Measurements from ENCODE around the gene ZNF644. TPM values are rescaled to one million over a fixed set of nuclear protein-coding genes. Genes with fewer than 3 reads are reported as not detected.
"Not testable (repeated sequence)": the region's sequence is repeated elsewhere in the genome, so short reads cannot be mapped to it uniquely, and the experiment has no call there.

Gene ZNF644
- total RNA-seq, 1 experiment from 2014 or later, result 39.6 TPM

- ChIA-PET CTCF (no interaction called here), POLR2A (ENCODE audit: unreplicated experiment) (no interaction called here)
- ATAC-seq (no peak), DNase-seq (no peak)
- Histone ChIP-seq H3K36me3 (ENCODE audit: low read depth, low read length) (no peaks in the 10 kb centered on the region), H3K9me3 (ENCODE audit: low read length) (no peaks in the 10 kb centered on the region), H3F3A (ENCODE audit: low read length, unreplicated experiment) (no peaks in the 10 kb centered on the region), H4K20me1 (ENCODE audit: low read length) (no peaks in the 10 kb centered on the region), H3K79me2 (ENCODE audit: low read length) (no peaks in the 10 kb centered on the region), H3K9me2 (replicated peaks; ENCODE audit: low read length) (no peaks in the 10 kb centered on the region), H3K4me1 (ENCODE audit: insufficient read depth, low read length) (no peaks in the 10 kb centered on the region), H3K9ac (ENCODE audit: low read length) (no peak overlapping the region), H3K4me3 (ENCODE audit: low read length) (no peak overlapping the region), H3K4me2 (ENCODE audit: low read length) (no peak overlapping the region), H3K27me3 (ENCODE audit: low read length) (peaks cover 30% of the 10 kb centered on the region), H2AFZ (ENCODE audit: low read length) (no peak overlapping the region), H3K27ac (ENCODE audit: low read length) (no peak overlapping the region)
- BruUV-seq (replicated peaks), result no TSS peak
- intact Hi-C loops (cut with micrococcal nuclease), result no loop called here
- TF ChIP-seq EZH2phosphoT487 (IDR thresholded peaks at IDR 0.05; ENCODE audit: borderline replicate concordance, low read length) (no peak), CTCF (conservative IDR thresholded peaks at IDR 0.05; ENCODE audit: low read depth, low read length) (no peak), EZH2 (IDR thresholded peaks at IDR 0.05; ENCODE audit: low read length, unreplicated experiment) (no peak)
These were observed 44.7 kb upstream of the ZNF644 start for GRCh38 chr1:91066538-91066937.

GRCh38 chr1:91065337-91065736 is 43.5 kb upstream of the ZNF644 start:
- Histone ChIP-seq H3K9ac (ENCODE audit: low read length) (no peak overlapping the region), H3K9me3 (ENCODE audit: low read length) (no peaks in the 10 kb centered on the region), H2AFZ (ENCODE audit: low read length) (no peak overlapping the region), H3K9me2 (replicated peaks; ENCODE audit: low read length) (no peaks in the 10 kb centered on the region), H3K4me2 (ENCODE audit: low read length) (no peak overlapping the region), H3K4me3 (ENCODE audit: low read length) (no peak overlapping the region), H3F3A (ENCODE audit: low read length, unreplicated experiment) (no peaks in the 10 kb centered on the region), H3K27me3 (ENCODE audit: low read length) (peaks cover 30% of the 10 kb centered on the region), H3K79me2 (ENCODE audit: low read length) (no peaks in the 10 kb centered on the region), H3K4me1 (ENCODE audit: insufficient read depth, low read length) (no peaks in the 10 kb centered on the region), H4K20me1 (ENCODE audit: low read length) (no peaks in the 10 kb centered on the region), H3K27ac (ENCODE audit: low read length) (no peak overlapping the region), H3K36me3 (ENCODE audit: low read depth, low read length) (no peaks in the 10 kb centered on the region)
- ATAC-seq, result no peak
- no peak for DNase-seq
- no TSS peak for BruUV-seq (replicated peaks)
- intact Hi-C loops (cut with micrococcal nuclease), result no loop called here
- POLR2A ChIA-PET (ENCODE audit: unreplicated experiment), result no interaction called here
- CTCF ChIA-PET, result no interaction called here
- TF ChIP-seq CTCF (conservative IDR thresholded peaks at IDR 0.05; ENCODE audit: low read depth, low read length) (no peak), EZH2 (IDR thresholded peaks at IDR 0.05; ENCODE audit: low read length, unreplicated experiment) (no peak), EZH2phosphoT487 (IDR thresholded peaks at IDR 0.05; ENCODE audit: borderline replicate concordance, low read length) (no peak)

- H4K20me1 ChIP-seq (ENCODE audit: low read length); H3K9me2 ChIP-seq (replicated peaks; ENCODE audit: low read length); intact Hi-C loops (cut with micrococcal nuclease); BruUV-seq (replicated peaks); H3K4me2 ChIP-seq (ENCODE audit: low read length); H3K79me2 ChIP-seq (ENCODE audit: low read length); CTCF ChIA-PET; H3K36me3 ChIP-seq (ENCODE audit: low read depth, low read length); H3K9me3 ChIP-seq (ENCODE audit: low read length); H3K27ac ChIP-seq (ENCODE audit: low read length); DNase-seq; H3K4me1 ChIP-seq (ENCODE audit: insufficient read depth, low read length); POLR2A ChIA-PET (ENCODE audit: unreplicated experiment); H2AFZ ChIP-seq (ENCODE audit: low read length); ATAC-seq; H3F3A ChIP-seq (ENCODE audit: low read length, unreplicated experiment); H3K9ac ChIP-seq (ENCODE audit: low read length); H3K4me3 ChIP-seq (ENCODE audit: low read length): not testable (repeated sequence)
- H3K27me3 ChIP-seq (ENCODE audit: low read length), result peaks cover 47% of the 10 kb centered on the region
These were observed 41.6 kb upstream of the ZNF644 start for GRCh38 chr1:91063403-91063802.

All from PC-3 (cell line).